ENCODE results near the gene TRAPPC2L.
A peak's percentile ranks its signal among the peaks of the same experiment; 100 is the strongest.

Gene TRAPPC2L, protein sequence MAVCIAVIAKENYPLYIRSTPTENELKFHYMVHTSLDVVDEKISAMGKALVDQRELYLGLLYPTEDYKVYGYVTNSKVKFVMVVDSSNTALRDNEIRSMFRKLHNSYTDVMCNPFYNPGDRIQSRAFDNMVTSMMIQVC
- long read RNA-seq, donor 1, transcript TRAPPC2L-201 (5 exons, 2,215 nt), result major isoform, 31 of 92 reads
- long read RNA-seq, donor 1, partial matches to known transcripts, result 0 of 92 reads
- long read RNA-seq, donor 1, other reads (novel, unspliced or antisense), result 56 of 92 reads
- long read RNA-seq, donor 2, transcript TRAPPC2L-201 (5 exons, 2,215 nt), result major isoform, 20 of 62 reads
- long read RNA-seq, donor 2, partial matches to known transcripts, result 0 of 62 reads
- long read RNA-seq, donor 2, other reads (novel, unspliced or antisense), result 36 of 62 reads
- long read RNA-seq, donor 3, transcript TRAPPC2L-201 (5 exons, 2,215 nt), result major isoform, 8 of 22 reads
- long read RNA-seq, donor 3, partial matches to known transcripts, result 0 of 22 reads
- long read RNA-seq, donor 3, other reads (novel, unspliced or antisense), result 13 of 22 reads
- long read RNA-seq, donor 4, transcript TRAPPC2L-201 (5 exons, 2,215 nt), result major isoform, 6 of 30 reads
- long read RNA-seq, donor 4, partial matches to known transcripts, result 0 of 30 reads
- long read RNA-seq, donor 4, other reads (novel, unspliced or antisense), result 22 of 30 reads
- long read RNA-seq, donor 5, transcript TRAPPC2L-201 (5 exons, 2,215 nt), result major isoform, 21 of 67 reads
- long read RNA-seq, donor 5, partial matches to known transcripts, result 0 of 67 reads
- long read RNA-seq, donor 5, other reads (novel, unspliced or antisense), result 38 of 67 reads
- long read RNA-seq, donor 6, transcript TRAPPC2L-201 (5 exons, 2,215 nt), result major isoform, 21 of 61 reads
- long read RNA-seq, donor 6, partial matches to known transcripts, result 0 of 61 reads
- long read RNA-seq, donor 6, other reads (novel, unspliced or antisense), result 30 of 61 reads
- long read RNA-seq, donor 7, result 0 reads
- long read RNA-seq, donor 8, transcript TRAPPC2L-201 (5 exons, 2,215 nt), result major isoform, 12 of 63 reads
- long read RNA-seq, donor 8, partial matches to known transcripts, result 0 of 63 reads
- long read RNA-seq, donor 8, other reads (novel, unspliced or antisense), result 41 of 63 reads

DNA sequence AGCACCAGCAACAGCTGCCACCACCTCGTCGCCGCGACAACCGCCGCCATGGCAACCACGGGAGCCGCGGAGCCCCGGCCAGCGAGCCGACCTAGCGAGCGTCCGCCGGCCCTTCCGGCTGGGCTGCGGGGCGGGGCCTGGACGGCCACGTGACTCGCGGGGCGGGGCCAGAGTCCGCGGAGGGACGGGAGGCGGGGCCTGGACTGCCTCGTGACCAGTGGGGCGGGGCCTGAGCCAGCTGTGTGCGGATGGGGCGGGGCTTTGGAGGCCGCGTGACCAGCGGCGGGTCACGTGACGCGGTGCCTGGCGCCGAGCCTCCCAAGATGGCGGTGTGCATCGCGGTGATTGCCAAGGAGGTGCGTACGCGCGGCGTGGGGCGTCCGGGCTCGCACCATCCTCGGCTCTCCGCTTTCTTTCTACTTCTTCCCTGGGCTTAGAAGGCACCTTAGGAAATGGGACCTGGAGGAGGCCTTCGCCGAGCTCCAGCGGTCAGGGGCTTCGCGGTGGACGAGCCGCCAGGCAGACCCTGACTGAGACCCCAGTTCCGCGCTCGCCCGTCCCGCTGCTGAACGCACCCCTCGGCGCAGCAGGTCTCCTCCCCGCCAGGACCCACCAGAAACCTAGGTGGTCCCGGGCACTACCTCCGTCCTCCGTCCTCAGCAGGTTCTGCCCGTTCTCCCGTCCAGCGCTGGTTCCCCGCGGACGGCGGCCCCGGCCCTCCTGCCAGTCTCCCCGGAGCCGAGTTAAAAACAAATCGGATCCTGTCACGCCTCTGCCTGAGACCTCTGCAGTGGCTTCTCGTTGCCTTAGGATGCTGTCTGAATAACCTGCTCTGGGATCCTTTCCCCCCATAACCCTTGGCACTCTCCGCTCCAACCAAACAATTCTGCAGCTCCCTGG, at the start of gene TRAPPC2L, which contains the start of gene GALNS:
Gene TRAPPC2L, plus strand, starts transcription at position 300 of the 900 bp plus-strand sequence. Its CDS starts 24 bp downstream, at position 324.
Gene GALNS, minus strand, starts transcription at position 120 of the 900 bp plus-strand sequence. Its CDS starts 70 bp downstream, at position 50.
- peak; percentile 96 for DNase-seq

DNA sequence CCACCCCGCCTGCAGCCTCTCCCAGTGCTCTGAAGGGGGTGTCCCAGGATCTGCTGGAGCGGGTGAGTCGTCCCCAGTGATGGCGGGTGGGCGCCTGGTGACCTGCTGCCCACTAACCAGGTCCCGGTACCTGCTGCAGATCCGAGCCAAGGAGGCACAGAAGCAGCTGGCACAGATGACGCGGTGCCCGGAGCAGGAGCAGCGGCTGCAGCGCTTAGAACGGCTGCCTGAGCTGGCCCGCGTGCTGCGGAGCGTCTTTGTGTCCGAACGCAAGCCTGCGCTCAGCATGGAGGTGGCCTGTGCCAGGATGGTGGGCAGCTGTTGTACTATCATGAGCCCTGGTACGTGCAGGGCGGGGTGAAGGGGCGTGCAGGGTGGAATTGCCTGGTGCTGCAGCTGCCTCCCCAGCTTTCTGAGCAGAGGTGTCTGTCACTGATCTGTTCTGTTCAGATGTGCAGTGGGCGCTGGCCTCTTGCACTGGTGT, 49.7 kb upstream of the TRAPPC2L start:
- DNase-seq, result no peak

DNA sequence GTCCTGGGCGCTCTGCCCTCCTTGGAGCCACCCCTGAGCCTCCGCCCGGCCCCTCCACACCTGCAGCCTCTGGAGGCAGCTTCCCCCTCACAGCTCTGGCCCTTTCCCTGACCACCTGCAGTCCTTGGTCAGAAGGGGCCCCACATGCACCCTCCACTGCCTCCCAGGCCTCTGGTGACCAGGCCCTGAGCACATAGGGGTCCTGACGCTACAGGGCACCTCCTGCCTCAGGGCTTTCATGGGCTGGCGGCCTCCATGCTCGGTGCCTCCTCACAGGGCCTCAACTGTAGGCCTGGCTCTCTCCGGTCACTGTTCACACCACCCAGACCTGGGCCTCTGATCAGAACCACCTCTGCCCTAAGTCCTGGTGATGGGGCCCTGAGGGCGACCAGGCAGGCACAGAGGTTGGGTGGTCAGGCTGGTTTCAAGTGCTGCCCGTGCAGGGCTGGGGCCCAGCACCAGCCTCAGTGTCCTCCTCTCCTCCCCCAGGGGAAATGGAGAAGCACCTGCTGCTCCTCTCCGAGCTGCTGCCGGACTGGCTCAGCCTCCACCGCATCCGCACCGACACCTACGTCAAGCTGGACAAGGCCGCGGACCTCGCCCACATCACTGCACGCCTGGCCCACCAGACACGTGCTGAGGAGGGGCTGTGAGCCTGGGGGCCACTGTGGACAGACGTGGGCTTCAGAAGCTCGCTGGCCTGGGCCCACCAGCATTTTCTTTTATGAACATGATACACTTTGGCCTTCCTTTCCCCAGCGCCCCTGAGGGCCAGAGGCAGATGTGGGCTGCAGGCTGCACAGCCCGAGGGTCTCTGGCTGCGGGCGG, 49.1 kb upstream of the TRAPPC2L start:
- no peak for DNase-seq

DNA sequence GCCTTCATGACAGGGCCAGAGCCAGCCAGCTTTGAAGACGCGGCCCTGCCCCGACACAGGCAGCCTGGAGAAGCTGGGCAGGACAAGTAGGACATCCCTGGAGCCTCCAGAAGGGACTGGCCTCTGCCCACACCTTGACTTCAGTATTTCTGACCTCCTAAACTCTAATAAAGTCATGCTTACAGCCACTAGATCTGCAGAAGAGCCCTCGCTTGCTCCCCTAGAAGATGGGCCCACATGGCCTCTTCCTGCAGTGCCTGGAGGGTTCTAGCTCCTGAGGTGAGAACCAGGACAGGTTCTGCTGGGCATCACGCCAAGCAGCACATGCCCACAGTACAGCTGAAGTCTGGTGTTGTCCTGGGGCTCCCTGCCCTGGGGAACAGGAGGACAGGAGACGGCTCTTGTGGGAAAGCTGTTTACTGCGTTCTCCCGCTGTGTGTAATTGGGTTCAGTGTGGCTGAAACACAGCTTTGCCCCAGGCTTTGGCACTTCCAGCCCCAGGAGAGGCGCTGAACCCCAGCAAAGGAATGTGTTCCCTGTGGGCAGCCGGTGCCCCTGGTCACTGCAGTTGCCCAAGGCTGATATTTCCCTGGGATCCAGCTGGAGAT, 47.8 kb upstream of the TRAPPC2L start:
- DNase-seq, result no peak

DNA sequence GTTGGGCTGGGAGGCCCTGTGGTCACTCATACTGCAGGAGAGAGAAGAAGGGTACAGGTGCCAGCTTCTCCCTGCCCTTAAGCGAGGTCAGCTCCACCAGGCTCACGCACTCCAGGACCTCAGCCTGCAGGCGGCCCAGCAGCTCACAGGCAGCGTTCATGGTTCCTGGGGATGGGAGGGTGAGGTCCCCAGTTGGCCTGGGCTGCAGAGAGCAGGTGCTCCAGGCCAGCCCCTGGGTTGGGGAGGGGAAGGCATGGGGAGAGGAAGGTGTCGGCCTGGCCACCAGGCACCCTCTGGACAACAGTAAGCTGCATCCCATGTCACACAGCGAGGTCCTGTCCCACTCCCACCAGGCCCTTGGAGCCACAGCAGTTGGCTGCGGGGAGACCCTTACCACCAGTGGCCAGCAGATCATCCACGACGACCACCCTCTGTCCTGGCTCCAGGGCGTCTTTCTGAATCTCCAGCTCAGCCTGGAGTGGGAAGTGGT, 47.2 kb upstream of the TRAPPC2L start:
- DNase-seq, result no peak

DNA sequence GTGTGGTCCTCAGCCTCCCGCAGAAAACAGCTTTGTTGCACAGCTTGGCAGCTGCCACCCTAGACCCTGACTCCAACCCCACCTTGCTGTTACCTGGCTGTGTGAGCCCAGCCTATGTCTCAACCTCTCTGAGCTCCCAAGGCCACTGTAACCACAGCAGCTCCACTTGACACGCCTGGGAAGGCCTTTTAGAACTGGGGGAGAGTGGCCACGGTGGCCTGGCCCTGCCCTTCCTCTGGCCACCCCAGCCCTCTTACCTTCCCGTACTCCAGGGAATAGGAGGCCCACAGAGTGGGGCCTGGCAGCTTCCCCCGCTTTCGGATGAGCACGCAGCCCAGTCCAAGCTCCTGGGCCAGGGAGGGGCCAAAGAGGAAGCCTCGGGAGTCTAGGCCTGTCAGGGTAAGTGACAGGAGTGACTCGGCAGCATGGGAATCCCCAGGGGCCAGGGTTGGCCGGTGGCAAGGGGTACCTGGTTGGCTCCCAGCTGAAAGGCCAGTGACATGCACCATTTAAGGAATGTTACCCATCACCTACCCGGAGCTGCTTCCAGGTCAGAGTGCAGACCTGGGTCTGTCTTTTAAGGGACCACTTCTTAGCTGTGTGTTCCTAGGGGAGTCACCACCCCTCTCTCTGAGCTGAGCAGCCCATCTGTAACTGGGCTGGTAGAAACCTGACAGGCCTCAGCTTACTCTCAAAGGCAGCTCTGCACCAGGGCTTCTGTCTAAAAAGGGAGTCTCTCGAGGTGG, 46.6 kb upstream of the TRAPPC2L start:
- DNase-seq, result no peak

DNA sequence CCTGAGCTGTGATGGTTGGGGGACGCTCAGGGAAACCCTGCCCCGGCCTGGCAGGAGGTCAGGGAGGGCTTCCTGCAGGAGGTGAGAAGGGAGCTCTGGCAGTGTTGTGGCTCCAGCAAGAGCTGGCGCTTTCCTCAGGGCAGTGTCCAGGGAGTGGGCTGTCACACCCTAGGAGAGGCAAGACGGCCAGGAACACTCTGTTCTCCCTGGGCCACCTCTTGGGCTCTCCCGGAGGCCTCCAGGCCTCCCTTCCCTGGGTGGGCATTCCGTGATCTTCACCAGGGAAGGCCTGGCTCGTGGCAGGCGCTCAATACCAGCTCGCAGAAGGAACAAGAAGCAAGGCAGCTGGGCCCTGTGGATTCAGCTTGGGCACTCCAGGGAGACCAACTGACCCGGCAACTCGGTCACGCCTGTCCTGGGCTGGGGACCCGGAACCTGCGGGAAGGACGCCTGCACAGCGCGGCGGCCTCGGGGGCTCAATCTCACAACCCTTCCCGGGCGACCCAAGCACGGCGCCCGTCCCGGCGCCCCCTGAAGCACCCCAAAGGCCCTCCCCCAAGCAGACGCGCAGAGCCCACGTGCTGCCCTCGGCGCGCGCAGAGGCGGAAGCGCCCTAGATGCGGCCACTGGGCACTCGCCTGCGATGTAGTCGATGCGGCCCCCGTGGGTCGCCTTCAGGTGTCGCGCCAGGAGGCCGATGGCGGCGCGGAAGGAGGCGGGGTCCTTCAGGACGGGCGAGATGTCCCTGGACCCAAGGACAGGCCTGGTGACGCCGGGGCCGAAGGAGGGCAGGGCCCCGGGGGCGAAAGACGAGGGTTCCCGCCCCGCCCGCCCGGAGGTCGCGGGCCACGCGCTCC, 45.8 kb upstream of the TRAPPC2L start:
- peak; percentile 91 for DNase-seq

DNA sequence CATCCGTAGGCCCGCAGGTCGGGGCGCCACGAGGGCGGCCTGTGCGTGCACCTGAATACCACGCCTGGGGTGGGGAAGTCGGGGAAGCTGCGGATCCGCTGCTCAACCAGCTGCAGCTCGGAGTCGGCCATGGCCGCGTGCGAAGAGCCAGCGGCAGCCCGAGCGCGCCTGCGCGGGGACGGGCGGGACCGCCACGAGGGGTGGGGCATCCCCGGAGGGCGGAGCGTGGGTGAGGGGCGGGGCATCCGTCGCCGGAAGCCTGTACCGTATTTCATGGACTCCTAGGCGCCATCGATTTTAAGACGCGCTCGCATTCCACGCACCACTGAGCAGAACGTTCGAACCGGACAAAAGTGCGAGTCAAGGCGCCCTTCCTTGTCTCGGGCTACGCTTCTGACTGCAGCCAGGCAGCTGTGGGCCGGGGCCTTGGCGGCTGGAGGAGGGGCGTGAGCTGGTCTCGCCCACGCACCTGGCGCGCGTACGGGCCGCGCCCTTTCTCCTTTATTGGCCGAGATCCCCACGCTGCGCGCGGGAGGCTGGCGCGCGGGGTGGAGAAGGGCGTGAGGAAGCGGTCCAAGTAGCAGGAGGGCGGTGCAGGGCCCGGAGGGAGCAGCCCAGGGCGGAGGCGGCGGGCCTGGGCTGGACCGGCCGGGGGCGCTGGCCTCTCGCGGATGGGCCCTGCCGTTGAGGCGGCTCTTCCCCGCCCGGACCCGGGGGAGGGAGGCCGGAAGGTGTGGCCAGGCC, 45.0 kb upstream of the TRAPPC2L start, which contains the start of gene APRT:
Gene APRT, minus strand, starts transcription at position 160 of the 744 bp plus-strand sequence. Its CDS starts 29 bp downstream, at position 131.
- peak; percentile 89 for DNase-seq

DNA sequence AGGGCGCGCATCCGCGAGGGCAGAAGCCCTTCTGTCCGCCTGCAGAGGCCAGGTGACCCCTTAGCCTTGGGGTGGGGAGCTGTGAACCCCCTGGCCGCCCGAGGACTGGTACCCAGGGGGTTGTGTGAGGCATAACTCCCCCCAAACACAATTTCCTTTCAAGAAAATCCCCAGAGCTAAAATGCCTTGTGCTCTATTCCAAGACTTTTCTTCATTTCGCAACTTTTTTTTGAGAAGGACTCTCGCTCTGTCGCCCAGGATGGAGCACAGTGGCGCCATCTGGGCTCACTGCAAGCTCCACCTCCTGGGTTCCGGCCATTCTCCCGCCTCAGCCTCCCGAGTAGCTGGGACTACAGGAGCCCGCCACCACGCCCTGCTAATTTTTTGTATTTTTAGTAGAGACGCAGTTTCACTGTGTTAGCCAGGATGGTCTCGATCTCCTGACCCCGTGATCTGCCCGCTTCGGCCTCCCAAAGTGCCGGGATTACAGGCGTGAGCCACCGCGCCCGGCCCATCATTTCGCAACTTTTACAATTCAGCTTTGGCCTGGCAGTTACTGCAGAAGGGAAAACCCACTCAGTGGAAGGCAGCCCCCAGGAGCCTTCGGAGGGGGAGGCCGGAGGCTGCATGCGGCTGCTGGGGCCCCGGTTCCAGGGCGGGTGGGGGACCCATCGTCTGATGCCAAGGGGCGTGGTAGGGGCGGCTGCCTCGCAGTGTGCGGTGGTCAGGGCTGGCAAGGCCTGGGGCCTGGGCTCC, 44.2 kb upstream of the TRAPPC2L start:
- DNase-seq, result no peak

DNA sequence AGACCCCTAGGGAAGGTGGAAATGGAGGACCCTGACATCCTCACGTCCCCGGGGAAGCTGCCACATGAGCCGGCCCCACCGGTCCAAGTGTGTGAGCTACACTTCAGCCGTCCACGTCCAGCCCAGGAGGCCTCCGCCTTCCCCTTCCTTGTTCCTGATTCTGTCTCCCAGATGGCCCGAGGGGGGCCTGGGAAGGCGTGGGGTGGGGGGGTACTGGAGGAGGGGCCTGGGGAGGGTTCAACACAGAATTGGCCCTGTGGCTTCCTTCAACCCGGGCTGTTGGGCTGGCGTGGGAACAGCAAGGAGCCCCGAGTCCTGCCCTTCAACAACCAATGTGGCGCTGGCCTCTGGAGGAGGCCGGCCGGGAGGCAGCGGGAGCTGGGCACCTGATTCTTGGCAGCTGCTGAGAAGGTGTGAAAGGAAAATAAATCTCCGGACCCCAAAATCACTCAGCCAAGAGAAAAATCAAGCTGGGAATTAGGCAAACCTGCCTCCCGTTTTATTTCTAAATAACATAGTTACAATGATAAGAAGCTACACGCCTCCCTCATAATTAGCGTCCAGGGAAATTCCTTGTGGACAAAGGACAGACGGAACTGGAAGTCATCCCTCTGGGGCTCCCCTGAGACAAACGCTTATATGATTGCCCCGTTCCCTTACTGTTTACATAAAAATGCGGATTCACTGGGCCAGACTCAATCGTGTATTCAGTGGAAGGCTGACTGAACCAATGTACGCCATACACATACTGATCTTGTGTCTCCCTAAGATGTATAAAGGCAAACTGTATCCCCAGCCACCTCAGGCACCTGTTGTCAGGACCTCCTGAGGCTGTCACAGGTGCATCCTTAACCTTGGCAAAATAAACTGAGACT, 43.4 kb upstream of the TRAPPC2L start:
- no peak for DNase-seq

DNA sequence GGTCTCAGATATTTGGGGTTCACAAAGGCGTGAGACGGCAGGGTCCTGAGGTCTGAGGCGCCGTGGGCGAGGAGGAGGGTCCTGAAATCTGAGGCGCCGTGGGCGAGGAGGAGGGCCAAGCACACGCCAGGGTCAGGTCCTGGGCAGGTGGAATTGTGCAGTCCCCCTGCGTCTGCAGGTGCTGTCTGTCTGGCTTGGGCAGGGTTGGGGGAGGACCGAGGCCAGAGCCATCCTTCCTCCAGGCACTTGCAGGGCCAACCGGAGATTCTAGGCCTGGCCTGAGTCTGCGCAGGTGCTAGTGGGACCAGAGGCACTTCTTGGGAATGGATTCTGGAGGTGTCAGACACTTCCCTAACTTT, 42.8 kb upstream of the TRAPPC2L start:
- no peak for DNase-seq

DNA sequence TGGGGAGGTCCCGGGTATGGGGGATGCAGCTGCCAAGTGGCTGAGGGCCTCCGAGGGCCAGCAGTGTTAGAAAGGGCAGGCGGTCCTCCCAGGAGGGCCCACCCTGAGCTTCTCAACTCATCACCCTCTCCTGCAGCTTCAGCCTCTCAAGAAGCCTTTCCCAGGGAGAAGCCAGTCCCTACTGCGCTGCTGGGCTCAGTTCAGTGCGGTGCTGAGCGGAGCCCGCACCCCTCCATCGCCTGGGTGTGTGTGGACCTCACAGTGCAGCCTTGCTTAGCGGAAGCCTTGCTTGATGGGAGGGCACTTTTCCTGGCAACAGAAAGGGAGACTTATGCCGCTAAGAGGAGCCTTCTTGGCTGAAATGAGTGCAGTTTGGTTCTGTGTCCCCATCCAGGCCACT, 41.7 kb upstream of the TRAPPC2L start:
- no peak for DNase-seq

DNA sequence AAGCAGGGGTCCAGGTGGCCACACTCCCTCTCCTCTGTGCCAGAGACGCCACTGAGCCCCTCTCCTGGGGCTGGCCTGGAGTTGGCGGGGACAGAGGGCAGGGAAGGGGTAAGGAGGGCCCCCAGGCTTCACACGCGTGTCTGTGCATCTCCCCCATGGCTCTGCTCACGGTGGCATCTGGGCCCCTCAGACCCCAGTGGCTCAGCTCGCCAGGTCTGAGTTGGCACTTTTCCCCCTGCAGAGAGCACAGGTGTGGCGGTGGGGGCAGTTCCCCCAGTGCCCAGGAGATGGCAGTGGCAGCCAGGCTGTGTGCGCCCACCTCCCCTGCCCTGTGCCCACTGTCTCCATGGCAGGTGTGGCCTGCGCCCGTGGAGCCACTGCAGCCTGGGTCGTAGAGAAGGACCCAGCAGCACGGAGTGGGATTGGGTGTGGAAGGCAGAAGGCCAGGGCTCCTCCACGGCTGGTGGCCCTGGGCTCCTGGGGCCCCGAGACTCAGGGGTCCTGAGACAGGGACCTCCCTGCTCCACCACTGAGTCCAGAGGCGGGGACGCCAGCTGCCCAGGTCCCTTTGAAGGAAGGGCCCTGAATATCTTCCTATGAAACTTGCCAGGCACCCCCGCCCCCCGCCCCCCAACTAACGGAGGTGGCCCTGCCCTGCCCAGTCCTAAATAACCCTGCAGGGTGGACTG, 40.9 kb upstream of the TRAPPC2L start:
- DNase-seq, result peak; percentile 43

DNA sequence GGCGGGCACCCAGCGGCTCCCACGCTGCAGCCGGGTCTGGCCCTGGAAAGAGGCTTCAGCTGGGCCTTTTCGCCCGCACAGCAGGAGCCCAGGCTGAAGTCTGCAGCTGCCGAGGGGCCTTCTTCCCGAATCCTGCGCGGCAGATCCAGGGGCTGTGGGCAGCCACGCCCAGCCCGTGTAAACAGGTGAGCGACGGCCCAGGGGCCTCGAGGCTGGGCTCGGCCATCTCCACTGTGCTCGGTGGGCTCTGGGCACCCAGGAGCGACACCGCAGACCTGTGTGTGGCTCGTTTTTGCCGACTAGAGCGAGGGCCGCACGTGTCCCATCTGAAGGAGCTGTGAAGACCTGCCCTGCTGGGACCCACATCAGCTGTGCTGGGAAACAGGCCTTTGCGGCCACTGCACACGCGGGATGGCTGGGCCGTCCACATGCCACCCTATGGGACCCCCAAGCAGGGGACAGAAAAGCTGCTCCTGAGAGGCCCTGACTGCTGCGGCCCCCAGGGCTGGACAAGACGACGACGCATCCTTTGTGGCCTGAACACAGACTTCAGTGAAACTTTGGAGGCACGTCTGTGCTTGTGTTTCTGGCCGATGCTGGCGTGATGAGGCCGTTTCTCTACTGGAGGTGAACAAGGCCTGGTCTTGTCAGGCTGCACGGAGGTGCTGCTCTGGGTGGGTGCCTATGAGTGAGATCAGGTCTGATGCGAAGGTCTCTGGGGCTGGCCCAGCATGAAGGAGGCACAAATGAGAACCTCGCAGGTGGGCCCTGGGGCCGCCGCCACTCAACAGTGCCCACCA, 40.0 kb upstream of the TRAPPC2L start:
- no peak for DNase-seq
